RWPE2 (cell line): ENCODE results near the gene GRK5.
A peak's percentile ranks its signal among the peaks of the same experiment; 100 is the strongest.
"Not testable (repeated sequence)": the region's sequence is repeated elsewhere in the genome, so short reads cannot be mapped to it uniquely, and the experiment has no call there.

Source experiments
- ATAC-seq: fragments of 200-7000 bp; cut with Tn5 transposase; 3 replicates; pipeline ENCODE4 v1.9.1; 2021; ENCODE audit warnings: low read depth
- DNase-seq: peaks from one replicate; pipeline ENCODE4 v3.0.0-alpha.2; 2020; ENCODE audit warnings: low spot score
- H3K27ac ChIP-seq: fragments of 450-650 bp; 2 replicates; pipeline ENCODE4 v1.5.1; 2017; ENCODE audit warnings: mild to moderate bottlenecking; ENCODE audit not compliant: poor library complexity, severe bottlenecking
- H3K27me3 ChIP-seq: fragments of 250-450 bp; sonication (Bioruptor Pico); 2 replicates; pipeline ENCODE4 v1.5.1; 2021; ENCODE audit warnings: mild to moderate bottlenecking, moderate library complexity; ENCODE audit not compliant: insufficient read depth, poor library complexity, severe bottlenecking
- H3K36me3 ChIP-seq: fragments of 250-450 bp; sonication (Bioruptor Pico); 2 replicates; pipeline ENCODE4 v1.5.1; 2020; ENCODE audit warnings: low read depth, mild to moderate bottlenecking, moderate library complexity
- H3K4me1 ChIP-seq: fragments of 250-450 bp; sonication (Bioruptor Pico); 2 replicates; pipeline ENCODE4 v1.5.1; 2021; ENCODE audit warnings: mild to moderate bottlenecking, moderate library complexity; ENCODE audit not compliant: insufficient read depth, poor library complexity, severe bottlenecking
- H3K4me3 ChIP-seq: fragments of 250-450 bp; sonication (Bioruptor Pico); 2 replicates; pipeline ENCODE4 v1.5.1; 2021; ENCODE audit warnings: mild to moderate bottlenecking, moderate library complexity; ENCODE audit not compliant: severe bottlenecking
- H3K9me3 ChIP-seq: fragments of 250-450 bp; sonication (Bioruptor Pico); 2 replicates; pipeline ENCODE4 v1.5.1; 2021; ENCODE audit warnings: mild to moderate bottlenecking, moderate library complexity; ENCODE audit not compliant: severe bottlenecking
- TF ChIP-seq, protein P1 (sequence below): fragments of 450-650 bp; IDR thresholded peaks from one replicate; pipeline ENCODE4 v1.5.1; 2017; ENCODE audit warnings: mild to moderate bottlenecking, moderate library complexity; ENCODE audit not compliant: poor library complexity, severe bottlenecking

GRK5 gene

DNA sequence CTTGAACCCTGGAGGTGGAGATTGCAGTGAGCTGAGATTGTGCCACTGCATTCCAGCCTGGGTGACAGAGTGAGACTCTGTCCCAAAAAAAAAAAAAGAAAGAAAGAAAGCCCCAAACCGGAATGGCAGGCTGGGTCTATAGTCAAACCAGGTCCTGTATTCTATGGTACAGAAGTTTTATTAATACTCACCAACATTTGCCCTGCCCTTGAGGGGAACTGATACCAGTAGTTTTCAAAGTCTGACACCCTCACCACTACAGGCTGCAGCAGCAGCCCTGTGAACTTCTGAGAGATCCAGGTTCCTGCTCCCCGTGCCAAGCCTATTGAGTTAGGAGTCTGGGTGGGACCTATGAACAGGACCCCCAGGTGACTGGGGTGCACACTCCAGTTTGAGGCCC lies 254.6 kb downstream of the GRK5 start:
- H3K27ac ChIP-seq: no peak overlapping the region
- H3K27me3 ChIP-seq: no peaks in the 10 kb centered on the region
- no peak for ATAC-seq
- peaks cover 15% of the 10 kb centered on the region for H3K4me1 ChIP-seq
- no peak overlapping the region for H3K4me3 ChIP-seq
- H3K36me3 ChIP-seq: no peaks in the 10 kb centered on the region
- TF ChIP-seq, protein P1, sequence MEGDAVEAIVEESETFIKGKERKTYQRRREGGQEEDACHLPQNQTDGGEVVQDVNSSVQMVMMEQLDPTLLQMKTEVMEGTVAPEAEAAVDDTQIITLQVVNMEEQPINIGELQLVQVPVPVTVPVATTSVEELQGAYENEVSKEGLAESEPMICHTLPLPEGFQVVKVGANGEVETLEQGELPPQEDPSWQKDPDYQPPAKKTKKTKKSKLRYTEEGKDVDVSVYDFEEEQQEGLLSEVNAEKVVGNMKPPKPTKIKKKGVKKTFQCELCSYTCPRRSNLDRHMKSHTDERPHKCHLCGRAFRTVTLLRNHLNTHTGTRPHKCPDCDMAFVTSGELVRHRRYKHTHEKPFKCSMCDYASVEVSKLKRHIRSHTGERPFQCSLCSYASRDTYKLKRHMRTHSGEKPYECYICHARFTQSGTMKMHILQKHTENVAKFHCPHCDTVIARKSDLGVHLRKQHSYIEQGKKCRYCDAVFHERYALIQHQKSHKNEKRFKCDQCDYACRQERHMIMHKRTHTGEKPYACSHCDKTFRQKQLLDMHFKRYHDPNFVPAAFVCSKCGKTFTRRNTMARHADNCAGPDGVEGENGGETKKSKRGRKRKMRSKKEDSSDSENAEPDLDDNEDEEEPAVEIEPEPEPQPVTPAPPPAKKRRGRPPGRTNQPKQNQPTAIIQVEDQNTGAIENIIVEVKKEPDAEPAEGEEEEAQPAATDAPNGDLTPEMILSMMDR: no peak
- H3K9me3 ChIP-seq: no peaks in the 10 kb centered on the region
- DNase-seq: no peak

DNA sequence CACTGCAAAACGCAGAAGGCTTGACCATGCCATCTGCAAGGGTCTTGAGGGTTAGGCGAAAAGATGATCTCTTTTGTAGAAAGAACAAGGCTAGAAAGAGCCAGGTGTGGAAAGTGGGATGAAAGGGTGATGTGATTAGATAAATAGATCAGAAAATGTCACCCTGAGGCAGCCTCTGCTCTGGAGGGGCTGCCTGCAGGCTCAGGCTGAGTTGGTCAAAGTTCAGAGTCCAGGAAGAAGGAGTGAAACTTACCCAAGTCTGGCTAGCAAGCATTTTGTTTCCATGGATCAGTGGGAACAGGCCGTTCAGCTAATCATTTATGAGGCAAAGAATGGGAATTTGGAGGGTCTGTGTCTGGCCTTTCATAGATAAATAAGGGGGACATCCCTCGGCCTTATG lies 255.4 kb downstream of the GRK5 start:
- H3K27ac ChIP-seq: no peak overlapping the region
- no peaks in the 10 kb centered on the region for H3K9me3 ChIP-seq
- H3K27me3 ChIP-seq: no peaks in the 10 kb centered on the region
- no peak for ATAC-seq
- DNase-seq: no peak
- H3K4me1 ChIP-seq: peaks cover 15% of the 10 kb centered on the region
- no peak overlapping the region for H3K4me3 ChIP-seq
- TF ChIP-seq, protein P1: no peak
- no peaks in the 10 kb centered on the region for H3K36me3 ChIP-seq

DNA sequence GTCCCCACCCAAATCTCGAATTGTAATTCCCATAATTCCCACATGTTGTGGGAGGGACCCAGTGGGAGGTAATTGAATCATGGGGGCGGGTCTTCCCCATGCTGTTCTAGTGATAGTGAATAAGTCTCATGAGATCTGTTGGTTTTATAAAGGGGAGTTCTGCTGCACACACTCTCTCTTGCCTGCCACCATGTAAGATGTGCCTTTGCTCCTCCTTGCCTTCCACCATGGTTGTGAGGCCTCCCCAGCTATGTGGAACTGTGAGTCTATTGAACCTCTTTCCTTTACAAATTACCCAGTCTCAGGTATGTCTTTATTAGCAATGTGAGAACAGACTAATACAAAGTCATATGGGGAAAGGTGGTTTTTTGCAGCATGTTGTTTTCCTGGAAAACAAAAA lies 255.8 kb downstream of the GRK5 start:
- not testable (repeated sequence) for H3K36me3 ChIP-seq, DNase-seq, ATAC-seq, H3K9me3 ChIP-seq, H3K27me3 ChIP-seq, H3K27ac ChIP-seq, H3K4me3 ChIP-seq
- H3K4me1 ChIP-seq: peaks cover 15% of the 10 kb centered on the region

DNA sequence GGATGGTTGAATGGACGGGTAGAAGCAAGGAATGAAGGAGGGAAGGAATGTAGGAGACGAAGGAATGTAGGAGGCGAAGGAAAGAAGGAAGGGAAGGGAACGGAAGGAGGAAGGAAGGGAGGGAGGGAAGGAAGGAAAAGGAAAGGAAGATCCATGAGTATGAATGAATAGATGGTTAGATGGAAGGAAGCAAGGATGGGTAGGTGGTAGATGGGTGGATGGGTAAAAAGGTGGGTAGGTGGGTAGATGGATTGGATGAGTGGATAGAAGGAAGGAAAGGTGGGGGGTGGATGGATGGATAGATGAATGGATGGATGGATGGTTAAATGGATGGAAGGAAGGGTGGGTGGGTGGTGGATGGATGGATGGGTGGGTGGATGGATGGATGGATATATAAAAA lies 257.7 kb downstream of the GRK5 start:
- Histone ChIP-seq H3K4me1 (peaks cover 15% of the 10 kb centered on the region), H3K27me3 (no peaks in the 10 kb centered on the region), H3K36me3 (no peaks in the 10 kb centered on the region), H3K27ac (no peak overlapping the region), H3K4me3 (no peak overlapping the region), H3K9me3 (no peaks in the 10 kb centered on the region)
- DNase-seq: no peak
- TF ChIP-seq, protein P1: no peak
- no peak for ATAC-seq

DNA sequence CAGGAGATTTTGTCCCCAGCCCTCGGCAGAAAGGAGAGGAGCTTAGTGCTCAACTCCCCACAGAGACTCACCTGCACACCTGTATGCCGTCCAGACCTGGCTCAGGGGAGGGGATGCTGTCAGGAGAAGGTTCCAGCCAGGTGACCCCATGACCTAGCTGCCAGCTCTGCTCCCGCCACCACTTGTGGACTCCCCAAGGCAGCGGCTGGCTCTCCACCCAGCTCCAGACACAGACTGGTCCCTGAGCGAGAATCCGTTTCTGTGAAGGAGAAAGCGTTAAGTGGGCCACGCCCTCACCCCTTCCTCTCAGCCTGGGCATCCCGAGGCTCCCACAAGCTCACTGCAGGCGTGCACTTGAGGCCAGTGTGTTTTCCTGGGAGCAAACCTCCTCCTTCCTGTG lies 258.7 kb downstream of the GRK5 start:
- TF ChIP-seq, protein P1: no peak
- ATAC-seq (no peak), DNase-seq (no peak)
- Histone ChIP-seq H3K4me3 (no peak overlapping the region), H3K9me3 (no peaks in the 10 kb centered on the region), H3K36me3 (no peaks in the 10 kb centered on the region), H3K4me1 (peaks cover 8% of the 10 kb centered on the region), H3K27ac (no peak overlapping the region), H3K27me3 (no peaks in the 10 kb centered on the region)

DNA sequence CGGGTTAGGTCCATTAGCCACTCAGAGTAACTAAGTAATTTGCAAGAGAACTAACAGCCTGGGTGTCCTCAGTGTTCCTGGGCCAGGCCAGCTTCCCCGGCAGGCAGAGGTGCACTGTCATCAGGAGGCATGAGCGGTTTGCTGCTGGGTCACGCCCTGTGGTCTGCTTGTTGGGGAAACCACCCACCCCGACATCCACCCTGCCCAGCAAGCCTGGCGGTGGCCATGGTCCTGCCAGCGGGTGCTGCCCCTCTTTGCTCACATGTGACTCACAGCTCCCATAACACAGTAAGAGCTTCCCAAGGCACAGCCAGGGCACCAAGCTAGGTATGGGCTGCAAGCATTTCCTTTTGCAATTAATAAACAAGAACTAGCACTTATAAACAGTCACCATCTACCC lies 259.3 kb downstream of the GRK5 start:
- H3K4me1 ChIP-seq: peaks cover 2% of the 10 kb centered on the region
- ATAC-seq (peak; percentile 64), DNase-seq (no peak)
- no peaks in the 10 kb centered on the region for H3K9me3 ChIP-seq
- TF ChIP-seq, protein P1: no peak
- H3K27ac ChIP-seq: no peak overlapping the region
- H3K27me3 ChIP-seq: no peaks in the 10 kb centered on the region
- no peak overlapping the region for H3K4me3 ChIP-seq
- no peaks in the 10 kb centered on the region for H3K36me3 ChIP-seq
